ENCODE measurements around the gene FGFR3.

The FGFR3 gene

DNA sequence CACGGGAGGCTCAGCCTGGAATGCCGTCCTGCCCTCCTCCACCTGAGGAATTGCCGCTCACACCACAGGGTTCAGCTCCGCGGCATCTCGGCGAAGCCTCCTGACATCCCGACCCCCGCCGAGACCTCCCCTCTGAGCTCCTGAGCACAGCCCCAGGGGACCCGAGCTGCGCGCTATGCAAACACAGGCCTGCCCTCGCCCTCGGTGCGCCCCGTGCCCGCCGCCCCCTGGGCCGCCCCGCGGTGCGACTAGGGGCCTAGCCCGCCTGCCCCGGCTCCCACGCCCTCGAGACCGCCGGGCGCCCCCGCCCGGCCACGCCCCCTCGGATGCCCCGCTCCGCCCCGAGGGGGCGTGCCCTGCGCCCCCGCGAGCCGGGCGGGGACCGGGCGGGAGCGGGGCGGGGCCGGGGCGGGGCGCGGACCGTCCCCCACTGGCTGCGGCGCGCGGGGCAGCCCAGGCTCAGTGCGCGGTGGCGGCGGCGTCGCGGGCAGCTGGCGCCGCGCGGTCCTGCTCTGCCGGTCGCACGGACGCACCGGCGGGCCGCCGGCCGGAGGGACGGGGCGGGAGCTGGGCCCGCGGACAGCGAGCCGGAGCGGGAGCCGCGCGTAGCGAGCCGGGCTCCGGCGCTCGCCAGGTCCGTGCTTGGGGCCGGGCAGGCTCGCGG, at the start of gene FGFR3:
FGFR3 (plus strand) TSS at position 462 of the 664 bp plus-strand sequence. CDS start 642 bp downstream, outside the sequence.
- DNase-seq (ENCODE audit: low spot score), result no peak

GRCh38 chr4:1743551-1743950, 49.5 kb upstream of the FGFR3 start:
- no peak for DNase-seq (ENCODE audit: low spot score)

DNA sequence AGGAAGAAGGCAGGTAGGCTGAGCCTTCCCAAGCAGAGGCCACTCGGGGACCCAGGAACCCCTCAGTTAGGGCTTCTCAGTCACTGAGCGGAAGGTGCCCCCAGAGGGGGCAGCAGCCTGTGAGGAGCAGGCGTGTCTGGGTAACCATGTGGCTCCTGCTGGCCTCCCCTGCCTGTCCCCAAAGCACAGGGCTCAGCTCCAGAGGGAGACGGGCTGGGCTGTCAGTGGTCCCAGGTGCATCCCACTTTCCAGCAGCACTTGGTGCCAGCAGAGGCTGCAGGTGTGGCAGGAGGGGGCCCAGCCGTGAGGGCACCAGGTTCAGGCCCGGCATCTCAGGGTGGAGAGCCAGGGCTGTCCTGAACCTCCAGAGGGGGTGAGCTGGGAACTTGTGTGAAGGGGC, 49.1 kb upstream of the FGFR3 start:
- no peak for DNase-seq (ENCODE audit: low spot score)

- no peak for DNase-seq (ENCODE audit: low spot score)
Observed at GRCh38 chr4:1744552-1744951, 48.5 kb upstream of the FGFR3 start.

GRCh38 chr4:1745165-1745564, 47.9 kb upstream of the FGFR3 start:
- DNase-seq (ENCODE audit: low spot score), result no peak

DNA sequence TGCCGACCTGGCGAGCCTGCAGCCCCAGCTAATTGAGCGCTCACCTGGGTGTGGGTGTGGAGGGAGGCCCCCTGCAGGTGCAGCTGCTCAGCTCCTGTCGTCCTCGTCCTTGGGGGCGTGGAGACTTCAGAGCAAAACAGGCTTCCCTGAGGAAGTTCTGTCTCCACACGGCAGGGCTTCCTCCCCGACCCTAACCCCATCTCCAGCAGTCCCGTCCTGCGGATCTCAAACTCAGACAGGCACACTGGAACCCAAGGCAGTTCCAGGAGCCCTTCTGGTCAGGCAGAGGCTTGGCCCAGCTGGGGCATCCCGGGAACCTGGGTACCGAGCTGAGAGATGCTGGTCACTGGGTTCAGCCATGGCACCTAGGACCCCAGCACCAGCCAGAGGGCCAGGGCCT, 47.4 kb upstream of the FGFR3 start:
- no peak for DNase-seq (ENCODE audit: low spot score)

DNA sequence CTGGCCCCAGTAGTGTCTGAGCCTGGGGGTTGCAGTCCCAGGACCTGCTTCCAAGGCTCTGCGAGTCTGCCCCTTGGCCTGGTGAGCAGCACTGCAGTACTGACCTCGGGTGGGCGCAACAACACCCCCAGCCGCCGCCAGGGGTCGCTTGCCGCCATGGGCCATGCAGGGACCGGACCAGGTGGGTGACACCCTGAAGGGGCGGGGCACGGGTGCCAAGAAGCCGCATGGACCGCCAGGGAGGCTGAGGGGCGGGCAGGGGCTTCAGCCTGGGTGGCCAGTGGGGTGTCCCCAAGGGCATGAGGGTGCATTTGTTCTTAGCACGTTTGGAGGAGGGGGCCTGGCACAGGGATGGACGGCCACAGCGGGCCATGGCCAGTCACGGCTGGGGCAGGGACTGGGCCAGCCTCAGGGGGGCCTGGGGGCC, 46.8 kb upstream of the FGFR3 start:
- no peak for DNase-seq (ENCODE audit: low spot score)

- DNase-seq (ENCODE audit: low spot score), result peak; percentile 69
Observed at GRCh38 chr4:1746919-1747602, 46.0 kb upstream of the FGFR3 start.

DNA sequence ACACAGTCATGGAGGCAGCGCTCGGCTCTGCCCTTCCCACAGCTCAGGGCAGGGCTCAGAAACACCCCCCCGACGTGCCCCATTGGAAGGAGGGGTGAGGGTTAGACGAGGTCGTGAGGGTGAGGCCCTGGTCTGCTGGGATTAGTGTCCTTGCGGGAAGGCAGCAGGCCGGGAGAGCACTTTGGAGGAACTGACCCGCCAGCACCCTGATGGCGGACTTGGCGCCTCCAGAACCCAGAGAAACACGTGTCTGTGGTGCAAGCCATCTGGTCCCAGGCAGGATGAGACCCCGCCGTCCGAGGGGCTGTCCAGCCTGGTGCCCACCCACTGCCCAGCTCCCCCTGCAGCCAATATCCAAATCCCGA, 45.5 kb upstream of the FGFR3 start:
- DNase-seq (ENCODE audit: low spot score), result no peak

GRCh38 chr4:1748465-1748995, 44.6 kb upstream of the FGFR3 start:
- peak; percentile 44 for DNase-seq (ENCODE audit: low spot score)

- DNase-seq (ENCODE audit: low spot score), result no peak
Observed at GRCh38 chr4:1749370-1749769, 43.7 kb upstream of the FGFR3 start.

DNA sequence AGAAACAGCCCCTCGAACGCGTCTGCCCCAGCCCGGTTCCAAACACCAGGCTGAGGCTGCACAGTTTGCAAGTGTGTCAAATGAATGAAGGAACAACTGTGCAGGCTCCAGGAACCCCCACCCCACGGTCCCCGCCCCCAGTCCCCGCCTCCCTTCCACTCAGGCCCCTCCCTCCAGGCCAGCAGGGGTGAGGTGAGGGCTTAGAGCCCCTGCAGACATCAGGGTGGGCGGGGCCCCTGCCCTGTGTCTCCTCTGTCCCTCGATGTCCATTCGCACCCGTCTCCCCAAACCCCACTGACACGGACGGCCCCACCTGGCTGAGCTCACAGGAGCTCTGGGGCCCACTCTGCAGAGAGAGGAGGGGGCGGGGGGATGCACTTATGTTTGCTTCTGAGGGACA, 43.3 kb upstream of the FGFR3 start:
- DNase-seq (ENCODE audit: low spot score), result no peak

DNA sequence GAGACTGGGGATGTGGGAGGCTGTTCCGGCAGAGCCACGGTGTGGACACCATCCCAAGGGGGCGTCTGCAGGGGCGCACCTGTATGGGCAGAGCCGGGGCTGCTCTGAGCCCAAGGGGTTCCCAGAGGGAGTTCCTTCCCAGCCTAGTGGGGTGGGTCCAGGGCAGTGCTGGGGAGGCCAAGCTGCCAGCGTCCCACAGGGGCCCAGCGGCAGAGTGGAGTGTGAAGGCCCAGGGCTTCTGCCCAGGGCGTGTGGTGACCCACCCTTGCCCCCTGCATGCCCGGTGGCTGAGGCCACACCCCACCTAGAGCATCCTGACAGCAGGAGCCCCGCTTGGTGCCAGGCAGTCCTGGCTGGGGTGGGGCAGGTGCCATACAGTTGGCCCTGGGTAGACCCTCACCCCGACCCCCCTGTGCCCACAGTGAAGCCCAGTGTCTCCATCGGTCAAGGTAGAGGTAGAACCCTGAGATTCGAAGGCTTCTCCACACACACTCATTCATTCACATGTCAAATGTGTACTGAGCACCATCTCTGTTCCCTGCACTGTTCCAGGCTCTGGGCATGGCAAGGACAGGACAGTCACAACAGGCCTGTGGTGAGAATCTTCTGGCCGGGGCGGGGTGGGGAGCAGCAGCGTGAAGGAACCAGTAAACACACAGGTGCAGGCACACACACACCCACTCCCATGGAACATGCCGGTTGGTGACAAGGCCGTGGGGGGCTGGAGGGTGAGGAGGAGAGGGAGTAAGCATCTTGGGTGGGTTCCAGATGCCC, 42.5 kb upstream of the FGFR3 start:
- DNase-seq (ENCODE audit: low spot score), result no peak

DNA sequence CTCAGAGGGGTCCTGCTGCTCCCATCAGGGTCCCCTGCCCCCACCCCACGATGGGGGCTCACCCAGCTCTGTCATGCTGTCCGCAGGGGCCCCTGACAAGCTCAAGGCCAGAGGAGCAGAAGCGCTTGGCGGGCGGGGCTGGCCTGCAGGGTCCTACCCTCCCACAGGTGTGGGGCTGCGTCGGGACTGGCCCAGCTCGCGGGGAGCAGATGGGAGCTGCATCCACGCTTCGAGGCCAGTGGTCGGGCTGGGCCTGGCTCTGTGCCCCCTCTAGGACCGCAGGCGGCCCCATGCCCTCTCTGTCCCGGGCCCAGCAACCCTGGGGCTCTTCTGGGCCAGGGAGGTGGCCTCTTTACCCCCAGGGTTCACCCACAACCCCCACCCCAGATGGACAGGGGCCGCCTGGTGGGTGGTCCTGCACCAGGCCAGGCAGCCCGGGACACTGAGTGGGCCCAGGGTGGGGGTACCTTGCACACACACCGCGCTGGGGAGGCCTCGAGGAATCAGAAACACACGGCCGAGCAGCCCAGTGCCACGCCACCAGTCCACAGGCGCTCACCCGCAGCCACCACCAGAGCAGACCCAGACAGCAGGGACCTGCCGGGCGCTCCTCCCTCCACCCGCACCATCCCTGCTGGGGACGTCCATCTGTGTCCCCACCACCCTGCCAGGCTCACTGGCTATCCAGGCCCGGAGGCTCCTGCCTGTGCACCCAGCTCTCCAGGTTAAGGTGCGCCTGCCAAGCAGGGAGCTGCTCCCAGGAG, 41.8 kb upstream of the FGFR3 start:
- DNase-seq (ENCODE audit: low spot score), result no peak

DNA sequence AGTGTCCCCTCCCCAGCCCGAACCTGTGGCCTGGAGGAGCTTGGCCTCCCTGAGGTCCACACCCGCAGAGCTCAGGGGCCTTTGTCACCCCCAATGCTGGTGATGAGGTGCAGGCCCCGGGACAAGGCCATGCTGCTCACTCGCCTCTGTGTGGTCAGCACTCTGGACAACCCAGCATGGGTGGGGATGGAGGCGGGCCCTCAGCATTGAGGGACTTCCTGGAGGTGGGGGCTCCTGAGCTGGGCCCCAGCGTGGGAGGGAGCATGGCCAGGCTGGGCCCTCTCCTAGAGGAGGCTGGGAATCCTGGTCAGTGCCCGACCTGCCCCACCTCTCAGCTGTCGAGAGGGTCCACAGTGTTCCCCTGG, 41.2 kb upstream of the FGFR3 start:
- DNase-seq (ENCODE audit: low spot score), result no peak

- no peak for DNase-seq (ENCODE audit: low spot score)
Observed at GRCh38 chr4:1752284-1753041, 40.6 kb upstream of the FGFR3 start.

- DNase-seq (ENCODE audit: low spot score), result no peak
Observed at GRCh38 chr4:1753294-1753696, 39.8 kb upstream of the FGFR3 start.

DNA sequence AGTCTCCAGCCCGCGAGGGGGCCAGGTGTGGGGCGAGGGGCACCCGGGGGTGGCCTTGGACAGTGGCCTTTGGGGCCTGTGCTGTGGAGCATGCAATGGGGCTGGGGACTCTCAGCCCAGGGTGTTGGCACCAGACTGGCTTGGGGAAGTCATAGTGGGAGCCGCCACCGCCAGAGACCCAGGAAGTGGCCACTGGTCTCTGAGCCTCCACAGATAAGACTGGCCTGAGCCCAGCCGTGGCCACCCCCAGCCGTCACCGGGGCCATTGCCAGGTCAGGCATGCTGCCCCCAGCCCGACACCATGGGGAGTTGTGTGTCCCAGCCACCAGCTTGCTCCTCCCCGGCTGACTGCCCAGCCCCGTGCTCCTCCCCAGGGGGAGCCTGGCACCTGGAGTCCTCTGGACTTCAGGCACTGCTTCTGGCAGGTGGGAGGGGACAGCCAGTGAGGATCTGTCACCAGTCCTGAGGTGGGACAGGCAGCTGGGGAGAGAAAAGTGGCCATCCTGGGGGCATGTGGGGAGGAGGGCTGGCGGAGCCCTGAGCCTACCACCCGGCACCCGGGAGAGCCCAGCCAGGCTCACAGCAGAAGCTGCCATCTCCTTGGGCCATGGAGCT, 39.3 kb upstream of the FGFR3 start:
- DNase-seq (ENCODE audit: low spot score), result no peak

DNA sequence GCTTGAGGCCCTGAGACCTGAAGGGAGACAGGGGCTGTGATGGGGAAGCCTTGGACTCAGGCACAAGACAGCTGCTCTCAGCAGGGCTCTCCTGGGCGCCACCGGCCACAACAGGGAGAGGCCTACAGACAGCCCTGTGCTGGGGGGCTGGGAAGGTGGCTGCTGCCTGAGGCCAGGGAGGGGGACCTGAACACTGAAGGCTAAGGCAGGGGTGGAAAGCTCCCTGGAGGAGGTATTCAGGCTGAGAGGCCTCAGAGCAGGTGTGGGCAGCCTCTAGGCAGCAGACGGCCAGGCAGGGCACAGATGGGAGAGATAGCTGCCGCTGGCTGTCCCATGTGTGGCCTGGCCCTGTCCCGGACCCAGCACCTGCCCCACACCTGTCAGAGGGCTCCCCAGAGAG, 38.8 kb upstream of the FGFR3 start:
- DNase-seq (ENCODE audit: low spot score), result no peak

GRCh38 chr4:1755297-1755696, 37.8 kb upstream of the FGFR3 start:
- DNase-seq (ENCODE audit: low spot score), result no peak

- no peak for DNase-seq (ENCODE audit: low spot score)
Observed at GRCh38 chr4:1756079-1756478, 37.0 kb upstream of the FGFR3 start.
